ENCODE measurements around the gene ABCD3. TPM values are rescaled to one million over a fixed set of nuclear protein-coding genes. Genes with fewer than 3 reads are reported as not detected.
A peak's percentile ranks its signal among the peaks of the same experiment; 100 is the strongest.

The ABCD3 gene
- total and polyA plus RNA-seq, 2 of the 8 experiments (the other 6 are each of a cell fraction or from before 2014, with no cell fraction given) = 6.6 to 29.4 TPM

GRCh38 chr1:94543001-94543400, 124.8 kb downstream of the ABCD3 start:
- H3K27ac ChIP-seq (ENCODE audit: low read depth, low read length) = no peak overlapping the region
- peak overlapping the region; percentile 93; a peak in 1 of 4 replicates for H3K4me2 ChIP-seq (ENCODE audit: insufficient read depth in 1 of 2, low read depth in 2 of 2, low read length in 2 of 2)
- H3K23ac ChIP-seq (ENCODE audit: insufficient read length) = no peak overlapping the region
- 82% methylated on average over 1 of the region's 1 CpG; no CpG with 5 or more reads in 1 of the 2 experiments for WGBS, 2 experiments (ENCODE audit: extremely low coverage in 1 of 2, insufficient coverage in 1 of 2, insufficient read length in 1 of 2, insufficient replicate concordance in 2 of 2, low coverage in 1 of 2, low lambda C conversion rate in 2 of 2, missing lambda C conversion rate in 1 of 2)
- H3K23me2 ChIP-seq (ENCODE audit: low read depth, low read length) = peaks cover 10% of the 10 kb centered on the region
- H3K4me3 ChIP-seq (ENCODE audit: extremely low read depth in 1 of 4, insufficient read depth in 2 of 4, low read depth in 3 of 4, low read length in 4 of 4) = peak overlapping the region in 3 of 4 experiments; percentile 62 to 77 (median 76); a peak in 2 of 8 replicates
- H4K8ac ChIP-seq (ENCODE audit: extremely low read depth, insufficient read depth, low read length) = no peak overlapping the region
- H2AK5ac ChIP-seq (ENCODE audit: low read depth, low read length) = no peak overlapping the region
- no peak for DNase-seq (ENCODE audit: low read depth in 1 of 2, low spot score in 2 of 2)
- no peak overlapping the region for H3K9ac ChIP-seq (replicated peaks in 1 of 4; ENCODE audit: extremely low read depth in 1 of 4, low read depth in 3 of 4, low read length in 3 of 4)
- H3K36me3 ChIP-seq (ENCODE audit: control insufficient read depth in 2 of 4, insufficient read depth in 4 of 4, low read length in 3 of 4) = no peaks in the 10 kb centered on the region
- no peaks in the 10 kb centered on the region for H3K9me3 ChIP-seq (ENCODE audit: insufficient read depth in 2 of 2, low read depth in 1 of 2, low read length in 1 of 2)
- H4K91ac ChIP-seq (replicated peaks; ENCODE audit: insufficient read length, low read length) = no peak overlapping the region
- peaks cover 2 to 6% (median 3%) of the 10 kb centered on the region in 4 experiments; a peak in 6 of 7 replicates for H3K4me1 ChIP-seq (replicated peaks in 1 of 4; ENCODE audit: control insufficient read depth in 3 of 4, insufficient read depth in 4 of 4, low read length in 3 of 4)
- H3K4ac ChIP-seq (replicated peaks; ENCODE audit: insufficient read length, low read depth, low read length) = no peak overlapping the region
- ChIA-PET POLR2A (ENCODE audit: partially characterized antibody) (interaction anchor here (1.4 to 4.3 kb wide), 3 partner anchors 10 to 278 kb away, joined by 3 to 24 read pairs (median 4); no protein-coding TSS in a partner anchor), CTCF (ENCODE audit: partially characterized antibody) (interaction anchor here (0.7 to 6.9 kb wide), 11 partner anchors 9 to 312 kb away, joined by 3 to 46 read pairs (median 3); no protein-coding TSS in a partner anchor)
- H3K79me1 ChIP-seq (ENCODE audit: low read depth, low read length) = no peaks in the 10 kb centered on the region; the same call in 1 of the 2 replicates
- peak; percentile 13 for FAIRE-seq
- no peak overlapping the region for H2AFZ ChIP-seq (ENCODE audit: low read length)
- no peak overlapping the region for H3K56ac ChIP-seq (replicated peaks; ENCODE audit: insufficient read length, low read depth, low read length)
- H2BK12ac ChIP-seq (ENCODE audit: low read depth, low read length) = no peak overlapping the region
- 0 out of 4 replicates have a peak, but pooled peaks cover 0 to 4% of the 10 kb centered on the region in 2 experiments for H3K79me2 ChIP-seq (ENCODE audit: control insufficient read depth in 1 of 2, insufficient read depth in 2 of 2, low read length in 2 of 2)
- no peak overlapping the region for H3K14ac ChIP-seq (ENCODE audit: insufficient read length)
- H3K27me3 ChIP-seq (replicated peaks in 1 of 4; ENCODE audit: control insufficient read depth in 3 of 4, extremely low read depth in 1 of 4, insufficient read depth in 3 of 4, low read length in 3 of 4) = peaks cover 2 to 12% (median 7%) of the 10 kb centered on the region in 4 experiments; a peak in 6 of 7 replicates
- H2BK20ac ChIP-seq (ENCODE audit: low read length) = no peak overlapping the region
- peaks cover 0 to 5% of the 10 kb centered on the region in 2 experiments for H4K20me1 ChIP-seq (replicated peaks in 1 of 2; ENCODE audit: control insufficient read depth in 1 of 2, insufficient read depth in 2 of 2, low read length in 2 of 2)
- no peak overlapping the region for H2BK5ac ChIP-seq (ENCODE audit: low read depth, low read length)
- H4K5ac ChIP-seq (ENCODE audit: insufficient read length, low read depth, low read length) = no peak overlapping the region
- no peak overlapping the region for H3K18ac ChIP-seq (ENCODE audit: extremely low read depth, low read length)
- H2BK15ac ChIP-seq (ENCODE audit: low read length) = no peak overlapping the region
- no peak overlapping the region for H2BK120ac ChIP-seq (replicated peaks; ENCODE audit: low read depth, low read length)
- TF ChIP-seq KDM4A (IDR thresholded peaks at IDR 0.05; ENCODE audit: low read depth, low read length, severe bottlenecking) (no peak), E2F6 (IDR thresholded peaks at IDR 0.05) (no peak), SIN3A (conservative IDR thresholded peaks at IDR 0.05 in 1 of 2, IDR thresholded peaks at IDR 0.05 in 1 of 2; ENCODE audit: low read depth in 1 of 2, low read length in 2 of 2) (no peak), CEBPB (IDR thresholded peaks at IDR 0.05; ENCODE audit: low read depth, low read length) (no peak), TCF12 (IDR thresholded peaks at IDR 0.05; ENCODE audit: low read depth, low read length) (no peak), NRF1 (IDR thresholded peaks at IDR 0.05; ENCODE audit: low read depth, low read length) (no peak), CBX8 (IDR thresholded peaks at IDR 0.05; ENCODE audit: borderline replicate concordance, low read depth, low read length) (no peak), KDM5A (IDR thresholded peaks at IDR 0.05; ENCODE audit: low read length) (no peak), TEAD4 (IDR thresholded peaks at IDR 0.05; ENCODE audit: low read depth, low read length) (no peak), SAP30 (IDR thresholded peaks at IDR 0.05; ENCODE audit: insufficient read depth, insufficient replicate concordance, low read length) (no peak), PHF8 (conservative IDR thresholded peaks at IDR 0.05; ENCODE audit: low read depth, low read length) (no peak)
- TF ChIP-seq, protein P1, sequence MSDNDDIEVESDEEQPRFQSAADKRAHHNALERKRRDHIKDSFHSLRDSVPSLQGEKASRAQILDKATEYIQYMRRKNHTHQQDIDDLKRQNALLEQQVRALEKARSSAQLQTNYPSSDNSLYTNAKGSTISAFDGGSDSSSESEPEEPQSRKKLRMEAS (IDR thresholded peaks at IDR 0.05) = no peak
